Measurements from ENCODE around the gene ARL8B.
"Not testable (repeated sequence)": the region's sequence is repeated elsewhere in the genome, so short reads cannot be mapped to it uniquely, and the experiment has no call there.

ARL8B gene

DNA sequence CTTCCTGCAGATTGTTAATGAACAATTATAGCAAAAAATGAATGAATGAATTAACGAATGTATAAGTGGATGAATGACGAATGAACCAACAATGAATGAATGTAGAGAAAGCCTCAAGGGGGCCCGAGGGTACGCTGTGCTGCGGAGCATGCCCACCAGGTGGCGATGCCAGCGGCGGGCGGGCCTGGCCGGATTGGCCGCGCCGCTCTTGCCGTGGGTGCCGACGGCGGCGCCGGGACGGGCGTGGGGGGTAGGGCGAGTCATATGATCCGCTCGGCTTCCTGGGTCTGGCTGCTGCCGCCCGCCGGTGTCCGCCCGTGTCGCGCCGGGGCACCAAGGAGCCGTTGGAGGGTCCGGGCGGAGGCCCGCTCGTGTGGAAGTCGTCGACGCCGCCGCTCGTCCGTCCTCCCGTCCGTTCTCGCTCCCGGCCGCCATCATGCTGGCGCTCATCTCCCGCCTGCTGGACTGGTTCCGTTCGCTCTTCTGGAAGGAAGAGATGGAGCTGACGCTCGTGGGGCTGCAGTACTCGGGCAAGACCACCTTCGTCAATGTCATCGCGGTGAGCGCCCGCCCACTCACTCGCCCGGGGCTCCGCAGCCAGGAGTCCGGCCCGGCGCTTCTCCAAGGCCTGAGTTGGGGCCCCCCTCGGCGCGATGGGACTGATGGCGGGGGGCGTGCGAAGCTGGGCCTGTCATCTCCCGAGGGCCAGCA is at the start of gene ARL8B:
Gene ARL8B (plus strand): TSS at position 263 of the 711 bp plus-strand sequence. CDS start 174 bp downstream, at position 437.
- TF ChIP-seq, protein P1, sequence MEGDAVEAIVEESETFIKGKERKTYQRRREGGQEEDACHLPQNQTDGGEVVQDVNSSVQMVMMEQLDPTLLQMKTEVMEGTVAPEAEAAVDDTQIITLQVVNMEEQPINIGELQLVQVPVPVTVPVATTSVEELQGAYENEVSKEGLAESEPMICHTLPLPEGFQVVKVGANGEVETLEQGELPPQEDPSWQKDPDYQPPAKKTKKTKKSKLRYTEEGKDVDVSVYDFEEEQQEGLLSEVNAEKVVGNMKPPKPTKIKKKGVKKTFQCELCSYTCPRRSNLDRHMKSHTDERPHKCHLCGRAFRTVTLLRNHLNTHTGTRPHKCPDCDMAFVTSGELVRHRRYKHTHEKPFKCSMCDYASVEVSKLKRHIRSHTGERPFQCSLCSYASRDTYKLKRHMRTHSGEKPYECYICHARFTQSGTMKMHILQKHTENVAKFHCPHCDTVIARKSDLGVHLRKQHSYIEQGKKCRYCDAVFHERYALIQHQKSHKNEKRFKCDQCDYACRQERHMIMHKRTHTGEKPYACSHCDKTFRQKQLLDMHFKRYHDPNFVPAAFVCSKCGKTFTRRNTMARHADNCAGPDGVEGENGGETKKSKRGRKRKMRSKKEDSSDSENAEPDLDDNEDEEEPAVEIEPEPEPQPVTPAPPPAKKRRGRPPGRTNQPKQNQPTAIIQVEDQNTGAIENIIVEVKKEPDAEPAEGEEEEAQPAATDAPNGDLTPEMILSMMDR (IDR thresholded peaks at IDR 0.05; ENCODE audit: insufficient read depth, low read depth, low read length, missing control alignments), result peak; percentile 94
- peak; percentile 96 for DNase-seq (ENCODE audit: low read depth)
- H3K4me3 ChIP-seq (ENCODE audit: low read depth, low read length), result peak within 1 kb of the TSS; percentile 83

DNA sequence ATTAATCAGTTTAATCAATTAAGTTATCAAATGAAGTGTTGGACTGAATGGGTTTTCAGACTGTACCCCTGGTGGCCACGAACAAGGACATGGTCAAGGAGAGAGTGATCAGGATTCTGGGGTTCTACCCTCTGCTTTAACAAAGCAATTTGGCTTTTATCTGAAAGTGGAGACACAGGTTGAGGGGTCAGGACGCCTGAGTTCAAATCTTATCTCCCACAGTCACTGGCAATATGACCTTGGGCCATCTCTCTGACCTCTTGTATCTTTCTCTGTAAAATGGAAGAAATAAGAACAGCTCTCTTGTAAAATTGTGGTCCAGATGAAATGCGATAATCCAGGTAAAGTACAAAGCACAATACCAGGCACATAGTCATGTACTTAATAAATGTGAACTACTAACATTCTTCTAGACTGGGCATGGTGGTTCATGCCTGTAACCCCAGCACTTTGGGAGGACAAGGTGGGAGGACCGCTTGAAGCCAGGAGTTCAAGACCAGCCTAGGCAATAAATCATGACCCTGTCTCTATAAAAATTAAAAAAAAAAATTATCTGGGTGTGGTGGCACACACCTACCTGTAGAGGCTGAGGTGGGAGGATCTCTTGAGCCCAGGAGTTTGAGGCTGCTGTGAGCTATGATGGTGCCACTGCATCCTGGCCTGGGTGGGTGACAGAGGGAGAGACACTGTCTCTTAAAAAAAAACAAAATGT is 48.6 kb upstream of the ARL8B start:
- H3K4me3 ChIP-seq (ENCODE audit: low read depth, low read length), result no peak overlapping the region
- TF ChIP-seq, protein P1 (IDR thresholded peaks at IDR 0.05; ENCODE audit: insufficient read depth, low read depth, low read length, missing control alignments), result no peak
- no peak for DNase-seq (ENCODE audit: low read depth)

- no peak for DNase-seq (ENCODE audit: low read depth)
- no peak overlapping the region for H3K4me3 ChIP-seq (ENCODE audit: low read depth, low read length)
- TF ChIP-seq, protein P1 (IDR thresholded peaks at IDR 0.05; ENCODE audit: insufficient read depth, low read depth, low read length, missing control alignments), result no peak
These were observed 43.9 kb upstream of the ARL8B start for GRCh38 chr3:5078151-5078550.

DNA sequence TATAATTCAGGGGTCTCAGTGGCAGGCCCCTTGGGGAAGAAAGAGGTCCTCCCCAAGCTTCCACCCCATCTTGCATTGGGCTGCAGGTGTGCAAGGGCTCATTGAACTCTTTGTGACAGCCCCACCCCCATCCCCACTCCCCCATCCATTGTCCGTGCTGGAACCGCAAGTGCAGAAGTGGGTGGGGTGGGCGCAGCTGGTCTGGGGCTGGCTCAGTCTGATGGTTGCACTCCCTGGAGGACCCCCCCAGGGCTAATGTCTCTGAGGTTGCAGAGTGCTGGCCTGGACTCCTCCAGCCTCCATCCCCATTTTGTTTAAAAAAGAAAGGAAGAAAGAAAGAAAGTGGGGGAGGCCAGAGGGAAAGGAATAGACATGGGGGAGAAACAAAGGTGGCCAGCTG is 42.3 kb upstream of the ARL8B start:
- no peak overlapping the region for H3K4me3 ChIP-seq (ENCODE audit: low read depth, low read length)
- TF ChIP-seq, protein P1 (IDR thresholded peaks at IDR 0.05; ENCODE audit: insufficient read depth, low read depth, low read length, missing control alignments), result no peak
- no peak for DNase-seq (ENCODE audit: low read depth)

DNA sequence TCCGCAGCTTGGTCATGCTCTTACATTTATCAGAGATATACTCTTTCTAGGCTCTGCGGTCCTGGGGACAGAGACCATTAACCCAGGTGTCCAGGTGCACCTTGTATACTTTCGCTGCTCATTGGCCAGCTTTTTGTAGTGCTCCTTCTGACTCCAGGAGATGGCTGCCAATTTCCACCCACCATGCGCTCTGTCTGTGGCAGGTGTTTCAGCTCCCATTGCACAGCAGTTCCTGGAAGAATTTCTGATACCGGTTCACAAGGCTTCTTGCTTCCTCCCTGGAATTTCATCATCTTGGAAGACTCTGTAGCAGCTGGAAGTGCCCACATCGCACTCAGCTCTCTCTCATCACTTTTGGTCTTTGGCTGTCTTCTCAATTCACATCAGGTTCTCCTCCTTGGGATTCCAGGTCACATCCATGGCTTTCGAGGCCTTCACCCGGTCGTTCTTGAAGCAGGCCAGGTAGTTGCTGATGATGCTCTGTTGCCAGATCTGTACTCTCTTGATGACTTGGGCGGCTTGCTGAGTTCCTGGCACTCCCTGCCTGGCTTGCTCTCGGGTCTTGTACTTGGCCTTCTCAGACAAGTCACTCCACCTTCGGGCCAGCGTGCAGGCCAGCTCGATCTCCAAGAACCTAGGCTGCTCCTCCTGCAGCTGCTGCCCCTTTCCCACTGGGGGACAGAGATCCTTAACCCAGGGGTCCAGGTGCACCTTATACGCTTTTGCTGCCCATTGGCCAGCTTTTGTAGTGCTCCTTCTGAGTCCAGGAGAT is 41.1 kb upstream of the ARL8B start:
- TF ChIP-seq, protein P1 (IDR thresholded peaks at IDR 0.05; ENCODE audit: insufficient read depth, low read depth, low read length, missing control alignments), result no peak
- H3K4me3 ChIP-seq (ENCODE audit: low read depth, low read length), result no peak overlapping the region
- DNase-seq (ENCODE audit: low read depth), result no peak

DNA sequence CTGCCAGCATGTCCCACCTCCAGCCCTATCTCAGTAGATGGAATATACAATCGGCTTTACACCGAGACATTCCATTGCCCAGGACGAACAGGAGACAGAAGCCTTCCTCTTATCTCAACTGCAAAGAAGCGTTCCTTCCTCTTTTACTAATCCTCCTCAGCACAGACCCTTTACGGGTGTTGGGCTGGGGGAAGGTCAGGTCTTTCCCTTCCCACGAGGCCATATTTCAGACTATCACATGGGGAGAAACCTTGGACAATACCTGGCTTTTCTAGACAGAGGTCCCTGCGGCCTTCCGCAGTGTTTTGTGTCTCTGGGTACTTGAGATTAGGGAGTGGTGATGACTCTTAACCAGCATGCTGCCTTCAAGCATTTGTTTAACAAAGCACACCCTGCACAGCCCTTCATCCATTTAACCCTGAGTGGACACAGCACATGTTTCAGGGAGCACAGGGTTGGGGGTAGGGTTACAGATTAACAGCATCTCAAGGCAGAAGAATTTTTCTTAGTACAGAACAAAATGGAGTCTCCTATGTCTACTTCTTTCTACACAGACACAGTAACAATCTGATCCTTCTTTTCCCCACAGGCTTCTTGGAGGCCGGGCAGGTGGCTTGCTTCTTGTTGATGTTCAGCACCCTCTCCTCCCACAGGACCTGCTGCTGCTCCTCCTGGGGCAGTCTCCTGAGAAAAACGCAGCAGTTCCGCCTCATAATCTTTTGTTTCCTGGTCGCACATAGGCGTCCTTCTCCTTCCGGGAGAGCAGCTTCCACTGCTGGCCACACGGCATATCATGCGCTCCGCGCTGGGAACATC is 39.9 kb upstream of the ARL8B start:
- not testable (repeated sequence) for H3K4me3 ChIP-seq (ENCODE audit: low read depth, low read length); DNase-seq (ENCODE audit: low read depth)

Data from GM12865 (cell line).